Neural progenitor cell (in vitro differentiated cells): ENCODE data around the gene LRRC75B. TPM values are rescaled to one million over a fixed set of nuclear protein-coding genes. Genes with fewer than 3 reads are reported as not detected.
"Not testable (repeated sequence)": the region's sequence is repeated elsewhere in the genome, so short reads cannot be mapped to it uniquely, and the experiment has no call there.

Experiments used
- DNase-seq: peaks from one replicate; pipeline ENCODE4 v3.0.0-alpha.2; 2016; ENCODE audit warnings: low spot score
- H2AFZ ChIP-seq: fragments of 200-600 bp; sonication (generic); replicated peaks from 2 replicates; pipeline ENCODE4 v1.6.1; 2016; ENCODE audit warnings: antibody characterized with exemption
- H3F3A ChIP-seq: fragments of 200-600 bp; sonication (generic); 2 replicates; pipeline ENCODE4 v1.6.1; 2016; ENCODE audit warnings: antibody characterized with exemption, low read depth
- H3K27ac ChIP-seq: fragments of 200-600 bp; sonication (generic); 2 replicates; pipeline ENCODE4 v1.5.1; 2016; ENCODE audit warnings: mild to moderate bottlenecking
- H3K27me3 ChIP-seq: fragments of 200-600 bp; sonication (generic); 2 replicates; pipeline ENCODE4 v1.6.1; 2016; ENCODE audit warnings: mild to moderate bottlenecking, moderate library complexity
- H3K36me3 ChIP-seq: fragments of 200-600 bp; sonication (generic); 2 replicates; pipeline ENCODE4 v1.5.1; 2016
- H3K4me1 ChIP-seq: fragments of 200-600 bp; sonication (generic); 2 replicates; pipeline ENCODE4 v1.6.1; 2016; ENCODE audit warnings: mixed run types
- H3K4me2 ChIP-seq: fragments of 200-600 bp; sonication (generic); 2 replicates; pipeline ENCODE4 v1.6.1; 2016
- H3K4me3 ChIP-seq: fragments of 200-600 bp; sonication (generic); 2 replicates; pipeline ENCODE4 v1.5.1; 2016
- H3K79me2 ChIP-seq: fragments of 200-600 bp; sonication (generic); 2 replicates; pipeline ENCODE4 v1.6.1; 2016; ENCODE audit warnings: low read depth
- H3K9ac ChIP-seq: fragments of 200-600 bp; sonication (generic); 2 replicates; pipeline ENCODE4 v1.6.1; 2016
- H3K9me3 ChIP-seq: fragments of 200-600 bp; sonication (generic); 2 replicates; pipeline ENCODE4 v1.5.1; 2016; ENCODE audit warnings: low read depth
- H4K20me1 ChIP-seq: fragments of 200-600 bp; sonication (generic); 2 replicates; pipeline ENCODE4 v1.6.1; 2016; ENCODE audit warnings: low read depth
- H3K27ac Mint-ChIP-seq: 3 replicates; pipeline ENCODE4 v1.8.0; 2021; ENCODE audit warnings: mixed read lengths
- H3K27me3 Mint-ChIP-seq: 2 replicates; pipeline ENCODE4 v1.8.0; 2022; ENCODE audit warnings: low read depth, mild to moderate bottlenecking, inconsistent platforms, moderate library complexity, mixed read lengths; ENCODE audit not compliant: insufficient read depth
- H3K36me3 Mint-ChIP-seq: 3 replicates; pipeline ENCODE4 v1.8.0; 2021; ENCODE audit warnings: mixed read lengths
- H3K4me1 Mint-ChIP-seq: 3 replicates; pipeline ENCODE4 v1.8.0; 2021; ENCODE audit warnings: mixed read lengths
- H3K4me3 Mint-ChIP-seq: 3 replicates; pipeline ENCODE4 v1.8.0; 2021; ENCODE audit warnings: mild to moderate bottlenecking, moderate library complexity, mixed read lengths
- H3K9me3 Mint-ChIP-seq: 3 replicates; pipeline ENCODE4 v1.8.0; 2020; ENCODE audit warnings: mixed read lengths
- EZH2 ChIP-seq: fragments of 200-600 bp; sonication (generic); IDR thresholded peaks from 2 replicates; pipeline ENCODE4 v1.6.1; 2017; ENCODE audit warnings: antibody characterized with exemption, mild to moderate bottlenecking, moderate library complexity
- EZH2phosphoT487 ChIP-seq: fragments of 200-600 bp; sonication (generic); IDR thresholded peaks from 2 replicates; pipeline ENCODE4 v1.6.1; 2017; ENCODE audit warnings: antibody characterized with exemption
- total RNA-seq: library from RNA; depleted of rRNA; stranded (reverse); fragments of >200 nt; gene quantifications from 2 replicates; pipeline ENCODE4 v1.2.3, GENCODE V29; 2015; ENCODE audit warnings: low replicate concordance
- TF ChIP-seq, protein P1 (sequence below): fragments of 200-600 bp; sonication (generic); IDR thresholded peaks from 2 replicates; pipeline ENCODE4 v1.5.1; 2017; ENCODE audit warnings: antibody characterized with exemption, mild to moderate bottlenecking

The LRRC75B gene
- total RNA-seq, 1 donor from 2014 or later: 8.2 TPM

- TF ChIP-seq, protein P1, sequence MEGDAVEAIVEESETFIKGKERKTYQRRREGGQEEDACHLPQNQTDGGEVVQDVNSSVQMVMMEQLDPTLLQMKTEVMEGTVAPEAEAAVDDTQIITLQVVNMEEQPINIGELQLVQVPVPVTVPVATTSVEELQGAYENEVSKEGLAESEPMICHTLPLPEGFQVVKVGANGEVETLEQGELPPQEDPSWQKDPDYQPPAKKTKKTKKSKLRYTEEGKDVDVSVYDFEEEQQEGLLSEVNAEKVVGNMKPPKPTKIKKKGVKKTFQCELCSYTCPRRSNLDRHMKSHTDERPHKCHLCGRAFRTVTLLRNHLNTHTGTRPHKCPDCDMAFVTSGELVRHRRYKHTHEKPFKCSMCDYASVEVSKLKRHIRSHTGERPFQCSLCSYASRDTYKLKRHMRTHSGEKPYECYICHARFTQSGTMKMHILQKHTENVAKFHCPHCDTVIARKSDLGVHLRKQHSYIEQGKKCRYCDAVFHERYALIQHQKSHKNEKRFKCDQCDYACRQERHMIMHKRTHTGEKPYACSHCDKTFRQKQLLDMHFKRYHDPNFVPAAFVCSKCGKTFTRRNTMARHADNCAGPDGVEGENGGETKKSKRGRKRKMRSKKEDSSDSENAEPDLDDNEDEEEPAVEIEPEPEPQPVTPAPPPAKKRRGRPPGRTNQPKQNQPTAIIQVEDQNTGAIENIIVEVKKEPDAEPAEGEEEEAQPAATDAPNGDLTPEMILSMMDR: no peak
- no peak for TF ChIP-seq EZH2phosphoT487
- peak overlapping the region; percentile 64 for H3K27ac Mint-ChIP-seq
- H3K27me3 Mint-ChIP-seq: peaks cover 10% of the 10 kb centered on the region
- H3K36me3 ChIP-seq: no peaks in the 10 kb centered on the region
- no peak overlapping the region for H3K9ac ChIP-seq
- H3K4me3 ChIP-seq: no peak overlapping the region
- no peaks in the 10 kb centered on the region for H3K79me2 ChIP-seq
- peaks cover 15% of the 10 kb centered on the region for H3F3A ChIP-seq
- H3K27me3 ChIP-seq: no peaks in the 10 kb centered on the region
- H4K20me1 ChIP-seq: no peaks in the 10 kb centered on the region
- DNase-seq: no peak
- H3K4me1 Mint-ChIP-seq: peaks cover 17% of the 10 kb centered on the region
- H3K4me1 ChIP-seq: peaks cover 27% of the 10 kb centered on the region
- H3K4me3 Mint-ChIP-seq: no peak overlapping the region
- no peaks in the 10 kb centered on the region for H3K9me3 Mint-ChIP-seq
- no peak overlapping the region for H3K27ac ChIP-seq
- H3K9me3 ChIP-seq: no peaks in the 10 kb centered on the region
- no peak overlapping the region for H3K4me2 ChIP-seq
- no peaks in the 10 kb centered on the region for H3K36me3 Mint-ChIP-seq
- no peak overlapping the region for H2AFZ ChIP-seq
Observed at GRCh38 chr22:24599514-24599913, 6.6 kb upstream of the LRRC75B start.

DNA sequence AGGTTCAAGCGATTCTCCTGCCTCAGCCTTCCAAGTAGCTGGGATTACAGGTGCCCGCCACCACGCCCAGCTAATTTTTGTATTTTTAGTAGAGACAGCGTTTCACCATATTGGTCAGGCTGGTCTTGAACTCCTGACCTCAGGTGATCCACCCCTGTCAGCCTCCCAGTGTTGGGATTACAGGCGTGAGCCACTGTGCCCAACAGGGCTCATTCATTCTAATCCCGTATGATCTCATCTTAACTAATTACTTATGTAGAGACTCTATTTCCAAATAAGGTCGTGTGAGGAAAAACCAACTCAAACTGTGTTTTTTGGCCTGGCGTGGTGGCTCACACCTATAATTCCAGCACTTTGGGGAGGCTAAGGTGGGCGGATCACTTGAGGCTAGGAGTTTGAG is 4.2 kb upstream of the LRRC75B start:
- H3K4me3 ChIP-seq, H3K27me3 ChIP-seq, H4K20me1 ChIP-seq, H3K79me2 ChIP-seq, H3K9me3 Mint-ChIP-seq, H3K27ac Mint-ChIP-seq, H3K4me2 ChIP-seq, H3K4me1 ChIP-seq, H3K4me3 Mint-ChIP-seq, H3K36me3 Mint-ChIP-seq, H3K9me3 ChIP-seq, H3K27ac ChIP-seq, H3K36me3 ChIP-seq, DNase-seq, H3K9ac ChIP-seq, H3F3A ChIP-seq, H2AFZ ChIP-seq: not testable (repeated sequence)
- peaks cover 11% of the 10 kb centered on the region for H3K4me1 Mint-ChIP-seq
- peaks cover 11% of the 10 kb centered on the region for H3K27me3 Mint-ChIP-seq

DNA sequence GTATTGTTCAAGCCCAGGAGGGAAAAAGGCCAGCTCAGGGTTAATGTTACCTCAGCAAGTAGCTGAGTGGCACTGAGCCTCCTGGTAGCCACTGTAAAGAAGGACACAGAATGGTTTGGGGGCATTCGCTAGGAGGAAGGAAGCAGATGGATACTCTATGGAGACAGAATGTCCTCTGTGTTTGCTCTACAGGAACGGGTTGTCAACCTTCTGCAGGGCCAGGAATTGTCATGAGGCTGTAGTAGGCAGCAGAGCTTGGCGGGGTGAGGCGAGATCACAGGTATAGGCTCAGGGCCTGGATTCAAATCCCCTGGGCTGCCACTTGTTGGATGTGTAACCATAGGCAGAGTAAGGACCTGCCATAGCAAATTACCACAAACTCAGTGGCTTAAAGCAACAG is 3.0 kb upstream of the LRRC75B start:
- no peak overlapping the region for H3K4me3 Mint-ChIP-seq
- H3K79me2 ChIP-seq: no peaks in the 10 kb centered on the region
- no peaks in the 10 kb centered on the region for H3K9me3 ChIP-seq
- no peak overlapping the region for H3K4me3 ChIP-seq
- H3K36me3 Mint-ChIP-seq: no peaks in the 10 kb centered on the region
- H3K27ac Mint-ChIP-seq: peak overlapping the region; percentile 9
- no peak overlapping the region for H3K9ac ChIP-seq
- TF ChIP-seq EZH2: no peak
- TF ChIP-seq, protein P1: no peak
- no peak for TF ChIP-seq EZH2phosphoT487
- H3K27me3 ChIP-seq: no peaks in the 10 kb centered on the region
- H3F3A ChIP-seq: peaks cover 4% of the 10 kb centered on the region
- no peak overlapping the region for H3K4me2 ChIP-seq
- H3K27ac ChIP-seq: no peak overlapping the region
- H3K9me3 Mint-ChIP-seq: no peaks in the 10 kb centered on the region
- no peaks in the 10 kb centered on the region for H4K20me1 ChIP-seq
- peaks cover 12% of the 10 kb centered on the region for H3K4me1 Mint-ChIP-seq
- H3K4me1 ChIP-seq: peaks cover 8% of the 10 kb centered on the region
- no peaks in the 10 kb centered on the region for H3K36me3 ChIP-seq
- peaks cover 10% of the 10 kb centered on the region for H3K27me3 Mint-ChIP-seq
- no peak for DNase-seq
- H2AFZ ChIP-seq: no peak overlapping the region

- Histone ChIP-seq H3K4me2 (no peak overlapping the region), H3K79me2 (no peaks in the 10 kb centered on the region), H3K4me1 (peaks cover 8% of the 10 kb centered on the region), H3K9ac (no peak overlapping the region), H3K4me3 (no peak overlapping the region), H3K36me3 (no peaks in the 10 kb centered on the region), H4K20me1 (no peaks in the 10 kb centered on the region), H3K9me3 (no peaks in the 10 kb centered on the region), H3K27ac (no peak overlapping the region), H3K27me3 (no peaks in the 10 kb centered on the region), H3F3A (peaks cover 4% of the 10 kb centered on the region), H2AFZ (peak overlapping the region; percentile 50)
- Mint-ChIP-seq H3K27me3 (peaks cover 10% of the 10 kb centered on the region), H3K27ac (no peak overlapping the region), H3K9me3 (no peaks in the 10 kb centered on the region), H3K4me1 (peaks cover 12% of the 10 kb centered on the region), H3K36me3 (no peaks in the 10 kb centered on the region), H3K4me3 (no peak overlapping the region)
- TF ChIP-seq EZH2 (no peak), EZH2phosphoT487 (no peak)
- TF ChIP-seq, protein P1: no peak
- no peak for DNase-seq
Observed at GRCh38 chr22:24595228-24595627, 2.4 kb upstream of the LRRC75B start.
